ENCODE measurements around the gene ARL8A. TPM values are rescaled to one million over a fixed set of nuclear protein-coding genes. Genes with fewer than 3 reads are reported as not detected.

Gene ARL8A
- total RNA-seq, 1 donor from 2014 or later = 12.5 TPM

- H3K9ac ChIP-seq (ENCODE audit: low read depth in 1 of 3, low read length in 3 of 3) = no peak overlapping the region
- H3K4me1 ChIP-seq (ENCODE audit: control insufficient read depth in 3 of 3, insufficient read depth in 3 of 3, low read length in 3 of 3) = peaks cover 15 to 37% (median 26%) of the 10 kb centered on the region in 3 donors
- no peak overlapping the region for H3K27ac ChIP-seq (ENCODE audit: low read depth, low read length)
- H3K36me3 ChIP-seq (ENCODE audit: control insufficient read depth in 3 of 3, insufficient read depth in 3 of 3, low read length in 3 of 3) = peaks cover 19 to 23% (median 22%) of the 10 kb centered on the region in 3 donors
- peaks cover 0 to 10% (median 0%) of the 10 kb centered on the region in 3 donors for H3K27me3 ChIP-seq (ENCODE audit: control insufficient read depth in 3 of 3, insufficient read depth in 3 of 3, low read length in 3 of 3)
- H3K9me3 ChIP-seq (ENCODE audit: control insufficient read depth in 3 of 3, low read length in 3 of 3) = no peaks in the 10 kb centered on the region
- H3K4me3 ChIP-seq (ENCODE audit: low read length in 3 of 3) = no peak overlapping the region
Observed at GRCh38 chr1:202130816-202131522, 13.6 kb downstream of the ARL8A start.

GRCh38 chr1:202130297-202130721 lies 14.2 kb downstream of the ARL8A start:
- no peak overlapping the region for H3K27ac ChIP-seq (ENCODE audit: low read depth, low read length)

DNA sequence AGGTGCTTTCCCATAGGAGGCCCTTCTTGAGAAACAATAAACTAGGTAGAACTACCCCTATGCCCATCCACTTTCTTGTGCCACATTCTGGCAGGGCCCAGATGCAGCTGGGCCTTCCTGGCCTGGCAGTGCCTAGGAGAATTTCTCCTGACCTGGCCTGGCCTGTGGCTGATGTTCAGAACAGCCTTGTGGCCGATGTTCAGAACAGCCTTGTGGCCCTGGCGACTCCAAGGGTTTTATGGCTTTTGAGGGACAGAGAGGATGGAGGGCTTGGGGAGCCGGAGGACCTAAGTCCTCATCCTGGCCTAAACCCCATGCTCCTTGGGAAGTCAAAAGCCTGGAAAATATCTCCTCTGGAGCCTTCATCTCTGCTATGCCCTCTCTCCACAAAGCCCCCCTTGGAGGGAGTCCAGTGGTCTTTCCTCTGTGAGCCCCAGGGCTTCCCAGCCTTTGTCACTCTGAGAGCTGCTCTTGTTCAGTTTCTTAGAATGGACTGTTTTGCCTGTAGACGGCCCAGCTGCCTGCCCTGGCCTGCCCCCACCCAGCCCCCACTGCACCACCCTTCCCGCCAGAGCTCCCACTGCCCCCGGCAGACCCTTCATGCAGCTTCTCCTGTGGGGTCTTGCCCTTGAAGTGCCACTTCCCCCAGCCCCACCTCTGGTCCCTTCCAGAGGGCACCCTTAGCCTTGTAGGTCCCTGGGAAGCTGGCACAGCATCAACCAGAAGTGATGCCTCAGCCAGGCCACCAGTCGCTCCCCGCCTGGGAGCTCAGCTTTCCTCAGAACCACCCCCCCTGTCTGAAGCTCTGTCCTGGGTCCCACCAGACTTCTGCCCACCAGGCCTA lies 14.9 kb downstream of the ARL8A start:
- Histone ChIP-seq H3K27ac (ENCODE audit: low read depth, low read length) (no peak overlapping the region), H3K4me1 (ENCODE audit: control insufficient read depth in 3 of 3, insufficient read depth in 3 of 3, low read length in 3 of 3) (peaks cover 15 to 26% (median 23%) of the 10 kb centered on the region in 3 donors), H3K9me3 (ENCODE audit: control insufficient read depth in 3 of 3, low read length in 3 of 3) (no peaks in the 10 kb centered on the region), H3K36me3 (ENCODE audit: control insufficient read depth in 3 of 3, insufficient read depth in 3 of 3, low read length in 3 of 3) (peaks cover 11 to 14% (median 12%) of the 10 kb centered on the region in 3 donors), H3K4me3 (ENCODE audit: low read length in 3 of 3) (no peak overlapping the region), H3K27me3 (ENCODE audit: control insufficient read depth in 3 of 3, insufficient read depth in 3 of 3, low read length in 3 of 3) (peaks cover 0 to 10% (median 0%) of the 10 kb centered on the region in 3 donors), H3K9ac (ENCODE audit: low read depth in 1 of 3, low read length in 3 of 3) (no peak overlapping the region)

More at GRCh38 chr1:202130297-202130721, 14.2 kb downstream of the ARL8A start:
- Histone ChIP-seq H3K9ac (ENCODE audit: low read depth in 1 of 3, low read length in 3 of 3) (no peak overlapping the region), H3K9me3 (ENCODE audit: control insufficient read depth in 3 of 3, low read length in 3 of 3) (no peaks in the 10 kb centered on the region), H3K4me3 (ENCODE audit: low read length in 3 of 3) (no peak overlapping the region), H3K27me3 (ENCODE audit: control insufficient read depth in 3 of 3, insufficient read depth in 3 of 3, low read length in 3 of 3) (peaks cover 0 to 10% (median 0%) of the 10 kb centered on the region in 3 donors), H3K36me3 (ENCODE audit: control insufficient read depth in 3 of 3, insufficient read depth in 3 of 3, low read length in 3 of 3) (peaks cover 13 to 18% (median 16%) of the 10 kb centered on the region in 3 donors), H3K4me1 (ENCODE audit: control insufficient read depth in 3 of 3, insufficient read depth in 3 of 3, low read length in 3 of 3) (peaks cover 15 to 31% (median 26%) of the 10 kb centered on the region in 3 donors)

GRCh38 chr1:202127836-202128622 lies 16.5 kb downstream of the ARL8A start:
- Histone ChIP-seq H3K4me1 (ENCODE audit: control insufficient read depth in 3 of 3, insufficient read depth in 3 of 3, low read length in 3 of 3) (peaks cover 14 to 23% (median 21%) of the 10 kb centered on the region in 3 donors), H3K27ac (ENCODE audit: low read depth, low read length) (no peak overlapping the region), H3K4me3 (ENCODE audit: low read length in 3 of 3) (no peak overlapping the region)

DNA sequence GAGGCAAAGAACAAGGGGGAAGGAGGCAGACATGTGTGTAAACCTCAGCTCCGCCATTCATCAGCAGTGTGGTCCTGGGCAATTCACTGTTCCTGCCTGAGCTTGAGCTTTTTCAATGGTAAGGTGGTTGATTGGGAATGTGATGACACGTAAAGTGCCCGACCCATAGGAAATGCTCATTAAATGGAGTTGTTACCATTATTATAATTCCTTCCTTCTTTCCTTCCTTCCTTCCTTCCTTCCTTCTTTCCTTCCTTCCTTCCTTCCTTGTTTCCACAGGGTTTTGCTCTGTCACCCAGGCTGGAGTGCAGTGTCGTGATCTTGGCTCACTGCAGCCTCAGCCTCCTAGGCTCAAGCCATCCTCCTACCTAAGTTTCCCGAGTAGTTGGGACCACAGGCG lies 17.5 kb downstream of the ARL8A start:
- Histone ChIP-seq H3K27me3 (ENCODE audit: control insufficient read depth in 3 of 3, insufficient read depth in 3 of 3, low read length in 3 of 3) (peaks cover 0 to 10% (median 3%) of the 10 kb centered on the region in 3 donors), H3K36me3 (ENCODE audit: control insufficient read depth in 3 of 3, insufficient read depth in 3 of 3, low read length in 3 of 3) (no peaks in the 10 kb centered on the region), H3K4me3 (ENCODE audit: low read length in 3 of 3) (no peak overlapping the region), H3K4me1 (ENCODE audit: control insufficient read depth in 3 of 3, insufficient read depth in 3 of 3, low read length in 3 of 3) (peaks cover 4 to 13% (median 12%) of the 10 kb centered on the region in 3 donors), H3K9me3 (ENCODE audit: control insufficient read depth in 3 of 3, low read length in 3 of 3) (no peaks in the 10 kb centered on the region), H3K9ac (ENCODE audit: low read depth in 1 of 3, low read length in 3 of 3) (no peak overlapping the region), H3K27ac (ENCODE audit: low read depth, low read length) (no peak overlapping the region)

More at GRCh38 chr1:202127836-202128622, 16.5 kb downstream of the ARL8A start:
- H3K9ac ChIP-seq (ENCODE audit: low read depth in 1 of 3, low read length in 3 of 3) = no peak overlapping the region
- H3K27me3 ChIP-seq (ENCODE audit: control insufficient read depth in 3 of 3, insufficient read depth in 3 of 3, low read length in 3 of 3) = peaks cover 0 to 10% (median 2%) of the 10 kb centered on the region in 3 donors
- peaks cover 1 to 4% (median 4%) of the 10 kb centered on the region in 3 donors for H3K36me3 ChIP-seq (ENCODE audit: control insufficient read depth in 3 of 3, insufficient read depth in 3 of 3, low read length in 3 of 3)
- H3K9me3 ChIP-seq (ENCODE audit: control insufficient read depth in 3 of 3, low read length in 3 of 3) = no peaks in the 10 kb centered on the region

- peaks cover 0 to 9% (median 7%) of the 10 kb centered on the region in 3 donors for H3K4me1 ChIP-seq (ENCODE audit: control insufficient read depth in 3 of 3, insufficient read depth in 3 of 3, low read length in 3 of 3)
Observed at GRCh38 chr1:202126426-202126825, 18.1 kb downstream of the ARL8A start.

GRCh38 chr1:202125611-202126010 lies 18.9 kb downstream of the ARL8A start:
- Histone ChIP-seq H3K9ac (ENCODE audit: low read depth in 1 of 3, low read length in 3 of 3) (no peak overlapping the region), H3K4me1 (ENCODE audit: control insufficient read depth in 3 of 3, insufficient read depth in 3 of 3, low read length in 3 of 3) (peaks cover 0 to 6% (median 5%) of the 10 kb centered on the region in 3 donors), H3K9me3 (ENCODE audit: control insufficient read depth in 3 of 3, low read length in 3 of 3) (no peaks in the 10 kb centered on the region), H3K36me3 (ENCODE audit: control insufficient read depth in 3 of 3, insufficient read depth in 3 of 3, low read length in 3 of 3) (no peaks in the 10 kb centered on the region), H3K4me3 (ENCODE audit: low read length in 3 of 3) (no peak overlapping the region), H3K27me3 (ENCODE audit: control insufficient read depth in 3 of 3, insufficient read depth in 3 of 3, low read length in 3 of 3) (peaks cover 0 to 11% (median 3%) of the 10 kb centered on the region in 3 donors), H3K27ac (ENCODE audit: low read depth, low read length) (no peak overlapping the region)

More at GRCh38 chr1:202126426-202126825, 18.1 kb downstream of the ARL8A start:
- no peak overlapping the region for H3K27ac ChIP-seq (ENCODE audit: low read depth, low read length)
- H3K27me3 ChIP-seq (ENCODE audit: control insufficient read depth in 3 of 3, insufficient read depth in 3 of 3, low read length in 3 of 3) = peaks cover 0 to 10% (median 3%) of the 10 kb centered on the region in 3 donors
- no peak overlapping the region for H3K9ac ChIP-seq (ENCODE audit: low read depth in 1 of 3, low read length in 3 of 3)
- no peak overlapping the region for H3K4me3 ChIP-seq (ENCODE audit: low read length in 3 of 3)
- H3K36me3 ChIP-seq (ENCODE audit: control insufficient read depth in 3 of 3, insufficient read depth in 3 of 3, low read length in 3 of 3) = no peaks in the 10 kb centered on the region
- H3K9me3 ChIP-seq (ENCODE audit: control insufficient read depth in 3 of 3, low read length in 3 of 3) = no peaks in the 10 kb centered on the region

- Histone ChIP-seq H3K9ac (ENCODE audit: low read depth in 1 of 3, low read length in 3 of 3) (no peak overlapping the region), H3K27ac (ENCODE audit: low read depth, low read length) (no peak overlapping the region), H3K4me3 (ENCODE audit: low read length in 3 of 3) (no peak overlapping the region), H3K27me3 (ENCODE audit: control insufficient read depth in 3 of 3, insufficient read depth in 3 of 3, low read length in 3 of 3) (peaks cover 0 to 7% (median 3%) of the 10 kb centered on the region in 3 donors), H3K36me3 (ENCODE audit: control insufficient read depth in 3 of 3, insufficient read depth in 3 of 3, low read length in 3 of 3) (no peaks in the 10 kb centered on the region), H3K9me3 (ENCODE audit: control insufficient read depth in 3 of 3, low read length in 3 of 3) (no peaks in the 10 kb centered on the region), H3K4me1 (ENCODE audit: control insufficient read depth in 3 of 3, insufficient read depth in 3 of 3, low read length in 3 of 3) (no peaks in the 10 kb centered on the region)
Observed at GRCh38 chr1:202124142-202124541, 20.4 kb downstream of the ARL8A start.

GRCh38 chr1:202123336-202123813 lies 21.2 kb downstream of the ARL8A start:
- Histone ChIP-seq H3K27ac (ENCODE audit: low read depth, low read length) (no peak overlapping the region), H3K9ac (ENCODE audit: low read depth in 1 of 3, low read length in 3 of 3) (no peak overlapping the region), H3K27me3 (ENCODE audit: control insufficient read depth in 3 of 3, insufficient read depth in 3 of 3, low read length in 3 of 3) (peaks cover 0 to 7% (median 3%) of the 10 kb centered on the region in 3 donors), H3K4me1 (ENCODE audit: control insufficient read depth in 3 of 3, insufficient read depth in 3 of 3, low read length in 3 of 3) (no peaks in the 10 kb centered on the region), H3K9me3 (ENCODE audit: control insufficient read depth in 3 of 3, low read length in 3 of 3) (no peaks in the 10 kb centered on the region), H3K36me3 (ENCODE audit: control insufficient read depth in 3 of 3, insufficient read depth in 3 of 3, low read length in 3 of 3) (no peaks in the 10 kb centered on the region), H3K4me3 (ENCODE audit: low read length in 3 of 3) (no peak overlapping the region)

Data from skeletal muscle tissue (tissue), 4 donors.